Measurements from ENCODE around the gene FBXW11. TPM values are rescaled to one million over a fixed set of nuclear protein-coding genes. Genes with fewer than 3 reads are reported as not detected.

The FBXW11 gene
- total and polyA plus RNA-seq, 4 donors, result 7.6 to 87.5 (median 35.2) TPM

DNA sequence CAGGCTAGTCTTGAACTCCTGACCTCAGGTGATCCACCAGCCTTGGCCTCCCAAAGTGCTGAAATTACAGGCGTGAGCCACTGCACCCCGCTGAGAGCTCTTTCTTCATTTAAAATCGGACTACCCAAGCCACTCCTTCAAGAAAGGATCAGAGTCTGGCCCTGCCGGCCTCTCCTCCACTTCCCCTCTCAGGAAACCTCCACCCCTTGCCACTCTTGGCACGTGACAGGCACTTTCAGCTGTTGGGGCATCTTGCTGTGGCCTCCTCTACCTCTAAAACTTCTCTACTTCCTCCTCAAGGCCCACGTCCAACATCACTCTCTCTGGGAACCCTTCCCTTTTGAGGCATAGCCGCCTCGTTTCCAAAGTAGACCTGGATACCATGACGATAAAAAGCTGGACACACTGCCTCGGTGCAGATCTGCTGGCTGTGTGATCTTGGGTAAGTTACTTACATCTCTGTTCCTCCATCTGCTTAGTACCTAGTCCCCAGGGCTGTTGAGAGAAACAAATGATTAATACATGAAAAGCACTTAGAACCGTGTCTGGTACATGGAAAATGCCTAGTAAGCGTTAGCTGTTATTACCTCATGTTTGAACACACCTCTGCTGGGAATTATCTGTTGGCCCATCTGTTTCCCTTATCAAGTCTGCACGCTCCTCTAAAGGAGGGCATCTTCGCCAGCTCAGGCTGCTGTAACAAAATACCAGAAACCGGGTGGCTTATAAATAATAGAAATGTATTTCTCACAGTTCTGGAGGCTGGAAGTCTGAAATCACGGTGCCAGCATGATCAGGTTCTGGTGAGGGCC lies 165.5 kb downstream of the FBXW11 start:
- 40 to 74% methylated on average over 16 of the region's 16 CpGs for WGBS, 2 donors
- Histone ChIP-seq H3K4me1 (ENCODE audit: control insufficient read depth in 5 of 5, insufficient read depth in 5 of 5, low read length in 5 of 5) (no peaks in the 10 kb centered on the region), H3K36me3 (ENCODE audit: control insufficient read depth in 4 of 4, insufficient read depth in 4 of 4, low read length in 4 of 4) (no peaks in the 10 kb centered on the region), H3K4me3 (no peak overlapping the region), H3K27ac (ENCODE audit: low read depth in 1 of 2, low read length in 1 of 2) (no peak overlapping the region), H3K9me3 (ENCODE audit: control insufficient read depth in 4 of 4, insufficient read depth in 3 of 4, low read length in 3 of 4) (no peaks in the 10 kb centered on the region), H3K9ac (ENCODE audit: insufficient read depth in 1 of 2, low read length in 2 of 2) (no peak overlapping the region), H3K27me3 (ENCODE audit: control insufficient read depth in 3 of 3, insufficient read depth in 3 of 3, low read length in 2 of 3) (no peaks in the 10 kb centered on the region)
- TF ChIP-seq, protein P1, sequence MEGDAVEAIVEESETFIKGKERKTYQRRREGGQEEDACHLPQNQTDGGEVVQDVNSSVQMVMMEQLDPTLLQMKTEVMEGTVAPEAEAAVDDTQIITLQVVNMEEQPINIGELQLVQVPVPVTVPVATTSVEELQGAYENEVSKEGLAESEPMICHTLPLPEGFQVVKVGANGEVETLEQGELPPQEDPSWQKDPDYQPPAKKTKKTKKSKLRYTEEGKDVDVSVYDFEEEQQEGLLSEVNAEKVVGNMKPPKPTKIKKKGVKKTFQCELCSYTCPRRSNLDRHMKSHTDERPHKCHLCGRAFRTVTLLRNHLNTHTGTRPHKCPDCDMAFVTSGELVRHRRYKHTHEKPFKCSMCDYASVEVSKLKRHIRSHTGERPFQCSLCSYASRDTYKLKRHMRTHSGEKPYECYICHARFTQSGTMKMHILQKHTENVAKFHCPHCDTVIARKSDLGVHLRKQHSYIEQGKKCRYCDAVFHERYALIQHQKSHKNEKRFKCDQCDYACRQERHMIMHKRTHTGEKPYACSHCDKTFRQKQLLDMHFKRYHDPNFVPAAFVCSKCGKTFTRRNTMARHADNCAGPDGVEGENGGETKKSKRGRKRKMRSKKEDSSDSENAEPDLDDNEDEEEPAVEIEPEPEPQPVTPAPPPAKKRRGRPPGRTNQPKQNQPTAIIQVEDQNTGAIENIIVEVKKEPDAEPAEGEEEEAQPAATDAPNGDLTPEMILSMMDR (IDR thresholded peaks at IDR 0.05; ENCODE audit: control extremely low read depth, extremely low read depth), result no peak
- no peak for DNase-seq
- ATAC-seq (ENCODE audit: insufficient read depth, low FRiP score), result peak; percentile 24

DNA sequence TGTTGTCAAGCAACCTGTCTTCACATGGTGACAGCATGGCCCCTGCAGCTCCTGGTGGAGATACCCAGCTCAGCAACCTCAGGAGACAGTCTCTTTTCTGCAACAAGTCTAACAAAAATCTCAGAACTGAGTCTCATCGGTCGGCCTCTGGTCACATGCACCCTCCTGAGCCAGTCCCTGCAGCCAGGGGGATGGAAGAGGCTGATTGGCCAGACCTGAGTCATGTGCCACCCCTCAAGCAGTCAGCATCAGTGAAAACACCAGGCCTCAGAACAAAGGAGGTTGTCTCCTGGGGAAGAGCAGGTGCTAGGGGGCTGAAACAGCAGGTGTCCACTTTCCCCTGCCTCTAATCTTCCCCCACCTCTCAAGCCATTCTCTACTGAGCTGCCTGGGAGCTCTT lies 166.4 kb downstream of the FBXW11 start:
- H3K36me3 ChIP-seq (ENCODE audit: control insufficient read depth in 4 of 4, insufficient read depth in 4 of 4, low read length in 4 of 4), result no peaks in the 10 kb centered on the region
- WGBS, 2 donors, result 44 to 50% methylated on average over 2 of the region's 2 CpGs
- DNase-seq, result no peak
- H3K27ac ChIP-seq (ENCODE audit: low read depth in 1 of 2, low read length in 1 of 2), result no peak overlapping the region
- H3K4me1 ChIP-seq (ENCODE audit: control insufficient read depth in 5 of 5, insufficient read depth in 5 of 5, low read length in 5 of 5), result no peaks in the 10 kb centered on the region
- H3K27me3 ChIP-seq (ENCODE audit: control insufficient read depth in 3 of 3, insufficient read depth in 3 of 3, low read length in 2 of 3), result no peaks in the 10 kb centered on the region
- H3K9me3 ChIP-seq (ENCODE audit: control insufficient read depth in 4 of 4, insufficient read depth in 3 of 4, low read length in 3 of 4), result no peaks in the 10 kb centered on the region
- ATAC-seq (ENCODE audit: insufficient read depth, low FRiP score), result no peak
- TF ChIP-seq, protein P1 (IDR thresholded peaks at IDR 0.05; ENCODE audit: control extremely low read depth, extremely low read depth), result no peak
- no peak overlapping the region for H3K4me3 ChIP-seq
- no peak overlapping the region for H3K9ac ChIP-seq (ENCODE audit: insufficient read depth in 1 of 2, low read length in 2 of 2)

GRCh38 chr5:171839112-171839511 lies 167.3 kb downstream of the FBXW11 start:
- WGBS, 2 donors, result 24 to 66% methylated on average over 2 of the region's 2 CpGs
- no peak overlapping the region for H3K9ac ChIP-seq (ENCODE audit: insufficient read depth in 1 of 2, low read length in 2 of 2)
- H3K4me1 ChIP-seq (ENCODE audit: control insufficient read depth in 5 of 5, insufficient read depth in 5 of 5, low read length in 5 of 5), result no peaks in the 10 kb centered on the region
- no peaks in the 10 kb centered on the region for H3K27me3 ChIP-seq (ENCODE audit: control insufficient read depth in 3 of 3, insufficient read depth in 3 of 3, low read length in 2 of 3)
- H3K4me3 ChIP-seq, result no peak overlapping the region
- no peak for DNase-seq
- H3K9me3 ChIP-seq (ENCODE audit: control insufficient read depth in 4 of 4, insufficient read depth in 3 of 4, low read length in 3 of 4), result no peaks in the 10 kb centered on the region
- no peak for ATAC-seq (ENCODE audit: insufficient read depth, low FRiP score)
- TF ChIP-seq, protein P1 (IDR thresholded peaks at IDR 0.05; ENCODE audit: control extremely low read depth, extremely low read depth), result no peak
- H3K27ac ChIP-seq (ENCODE audit: low read depth in 1 of 2, low read length in 1 of 2), result no peak overlapping the region
- H3K36me3 ChIP-seq (ENCODE audit: control insufficient read depth in 4 of 4, insufficient read depth in 4 of 4, low read length in 4 of 4), result no peaks in the 10 kb centered on the region
